PFSK-1 (cell line): ENCODE data around the gene C10orf53.

Source experiments
- POLR2AphosphoS5 ChIP-seq: IDR thresholded peaks from 2 replicates; pipeline ENCODE4 v1.6.1; 2012; ENCODE audit warnings: low read depth, mild to moderate bottlenecking, control low read depth, low read length, moderate library complexity
- REST ChIP-seq, 2 experiments: IDR thresholded peaks; 2 replicates each; pipeline versions ENCODE4 v1.6.1 to v1.8.0; 2011 to 2012; ENCODE audit warnings: low read depth in 2 of 2, low read length in 2 of 2, control low read depth in 1 of 2, inconsistent platforms in 1 of 2, mild to moderate bottlenecking in 1 of 2, moderate library complexity in 1 of 2; ENCODE audit not compliant: insufficient read depth in 1 of 2
- SIN3A ChIP-seq: IDR thresholded peaks from 2 replicates; pipeline ENCODE4 v1.6.1; 2012; ENCODE audit warnings: mild to moderate bottlenecking, low read length, moderate library complexity, borderline replicate concordance; ENCODE audit not compliant: insufficient read depth
- TAF1 ChIP-seq: IDR thresholded peaks from 2 replicates; pipeline ENCODE4 v1.6.1; 2012; ENCODE audit warnings: low read length, control low read depth, borderline replicate concordance; ENCODE audit not compliant: insufficient read depth

- TF ChIP-seq POLR2AphosphoS5 (no peak), SIN3A (no peak), TAF1 (no peak), REST (IDR thresholded peaks at IDR 0.05; ENCODE audit: insufficient read depth in 1 of 2, low read depth in 2 of 2, low read length in 2 of 2) (no peak)
Observed at GRCh38 chr10:49652421-49653272, 26.8 kb upstream of the C10orf53 start.
